GM12878 (cell line): ENCODE results near the gene RHEX. TPM values are rescaled to one million over a fixed set of nuclear protein-coding genes. Genes with fewer than 3 reads are reported as not detected.

Experiments
- ATAC-seq: fragments of 200-7000 bp; cut with Tn5 transposase; 3 replicates; pipeline ENCODE4 v1.9.1; 2020; ENCODE audit warnings: mild to moderate bottlenecking, moderate library complexity
- BruUV-seq: library from RNA; stranded (reverse); fragments of 400-500 nt; replicated peaks from 2 replicates; lab custom pipeline; 2021; lab: Mats Ljungman, UMichigan
- CTCF ChIA-PET: fragments of 300-600 bp; sonication (Branson Sonifier 250); formaldehyde crosslinking; extraction: SDS; loops from one replicate; lab custom pipeline; 2021; ENCODE audit warnings: inconsistent platforms; lab: Yijun Ruan, JAX
- POLR2A ChIA-PET: fragments of 350-600 bp; formaldehyde crosslinking; extraction: SDS; loops from one replicate; lab custom pipeline; 2021; ENCODE audit warnings: inconsistent platforms; lab: Charles Lee
- RAD21 ChIA-PET: fragments of 300-600 bp; sonication (Branson Sonifier 250); formaldehyde crosslinking; loops from one replicate; lab custom pipeline; 2023; ENCODE audit warnings: antibody characterized with exemption; ENCODE audit not compliant: unreplicated experiment; lab: Charles Lee
- SMC1A ChIA-PET: fragments of 300-600 bp; sonication (Branson Sonifier 250); formaldehyde crosslinking; loops from one replicate; lab custom pipeline; 2023; ENCODE audit not compliant: unreplicated experiment, uncharacterized antibody; lab: Charles Lee
- DNase-seq: peaks from one replicate; pipeline ENCODE4 v3.0.0-alpha.2; 2011; ENCODE audit warnings: low read depth, low spot score
- FAIRE-seq: peaks from 3 replicates; lab custom pipeline; 2011; peaks lifted over from hg19 to GRCh38; lab: Jason Lieb, UNC
- H2AFZ ChIP-seq: 2 replicates; pipeline ENCODE4 v1.6.0; 2011; ENCODE audit warnings: low read depth, low read length, control low read depth; ENCODE audit not compliant: control insufficient read depth
- H3K27ac ChIP-seq: 2 replicates; pipeline ENCODE4 v1.5.1; 2011; ENCODE audit warnings: control low read depth; ENCODE audit not compliant: control insufficient read depth, insufficient read depth
- H3K27me3 ChIP-seq, 2 experiments: replicated peaks in 1 of 2; 2 replicates each; pipeline versions ENCODE4 v1.6.0 to v1.6.1; 2011; ENCODE audit warnings: low read length in 1 of 2; ENCODE audit not compliant: control insufficient read depth in 2 of 2, insufficient read depth in 2 of 2
- H3K36me3 ChIP-seq, 2 experiments: 2 replicates each; pipeline ENCODE4 v1.5.1; 2011; ENCODE audit warnings: low read length in 1 of 2; ENCODE audit not compliant: control insufficient read depth in 2 of 2, insufficient read depth in 2 of 2
- H3K4me1 ChIP-seq: 2 replicates; pipeline ENCODE4 v1.6.1; 2011; ENCODE audit warnings: mild to moderate bottlenecking, low read length, moderate library complexity, mixed read lengths; ENCODE audit not compliant: control insufficient read depth, insufficient read depth
- H3K4me2 ChIP-seq: 2 replicates; pipeline ENCODE4 v1.6.0; 2011; ENCODE audit warnings: control low read depth; ENCODE audit not compliant: control insufficient read depth, insufficient read depth
- H3K4me3 ChIP-seq: fragments of 200-600 bp; sonication (generic); 2 replicates; pipeline ENCODE4 v1.5.1; 2016
- H3K79me2 ChIP-seq: 2 replicates; pipeline ENCODE4 v1.6.0; 2011; ENCODE audit warnings: low read length; ENCODE audit not compliant: control insufficient read depth, insufficient read depth
- H3K9ac ChIP-seq: 2 replicates; pipeline ENCODE4 v1.8.0; 2011; ENCODE audit warnings: low read length, control low read depth, mixed read lengths; ENCODE audit not compliant: control insufficient read depth, insufficient read depth
- H3K9me3 ChIP-seq: replicated peaks from 3 replicates; pipeline ENCODE4 v1.5.1; 2011; ENCODE audit warnings: mild to moderate bottlenecking, low read length; ENCODE audit not compliant: control insufficient read depth, insufficient read depth
- H4K20me1 ChIP-seq: 2 replicates; pipeline ENCODE4 v1.6.0; 2011; ENCODE audit not compliant: control insufficient read depth, insufficient read depth
- CBFB ChIP-seq: IDR thresholded peaks from 2 replicates; pipeline ENCODE4 v1.6.1; 2016; ENCODE audit warnings: antibody characterized with exemption, low read depth
- HDAC2 ChIP-seq: fragments of 200-600 bp; sonication (generic); IDR thresholded peaks from 2 replicates; pipeline ENCODE4 v1.6.1; 2017
- IKZF2 ChIP-seq, 2 experiments: fragments of 450-650 bp; IDR thresholded peaks; 2 replicates each; pipeline ENCODE4 v1.6.1; 2017; ENCODE audit warnings: mild to moderate bottlenecking in 2 of 2, moderate library complexity in 2 of 2
- NBN ChIP-seq: fragments of 450-650 bp; IDR thresholded peaks from 2 replicates; pipeline ENCODE4 v1.6.1; 2016
- PML ChIP-seq: IDR thresholded peaks from 2 replicates; pipeline ENCODE4 v1.6.1; 2012; ENCODE audit warnings: low read length, inconsistent platforms
- POLR2AphosphoS2 ChIP-seq: IDR thresholded peaks from 2 replicates; pipeline ENCODE4 v1.6.1; 2011; ENCODE audit warnings: low read depth, mild to moderate bottlenecking, low read length, improper control_type of control experiment, moderate library complexity
- POU2F2 ChIP-seq: IDR thresholded peaks from 3 replicates; pipeline ENCODE4 v1.6.1; 2011; ENCODE audit warnings: low read depth, mild to moderate bottlenecking, low read length, borderline replicate concordance
- RBBP5 ChIP-seq: fragments of 200-600 bp; sonication (generic); conservative IDR thresholded peaks from 2 replicates; pipeline ENCODE4 v1.6.1; 2016
- SREBF2 ChIP-seq: IDR thresholded peaks from 2 replicates; pipeline ENCODE4 v1.6.1; 2012; ENCODE audit warnings: mild to moderate bottlenecking, low read length
- TARDBP ChIP-seq: IDR thresholded peaks from 2 replicates; pipeline ENCODE4 v1.6.1; 2016; ENCODE audit warnings: borderline replicate concordance
- TBL1XR1 ChIP-seq: IDR thresholded peaks from 2 replicates; pipeline ENCODE4 v1.6.1; 2012; ENCODE audit warnings: low read depth, low read length, improper control_type of control experiment
- ZNF24 ChIP-seq: fragments of 450-650 bp; IDR thresholded peaks from 2 replicates; pipeline ENCODE4 v1.6.1; 2017; ENCODE audit warnings: antibody characterized with exemption, mild to moderate bottlenecking
- ZZZ3 ChIP-seq: IDR thresholded peaks from 2 replicates; pipeline ENCODE4 v1.6.1; 2011; ENCODE audit warnings: low read depth; ENCODE audit not compliant: control insufficient read depth, insufficient read length
- WGBS: methylation state at CpG from one replicate; pipeline ENCODE4 v1.1.6; 2016; ENCODE audit warnings: low lambda C conversion rate; ENCODE audit not compliant: insufficient replicate concordance, insufficient coverage; ENCODE audit errors: missing lambda C conversion rate; 5-methylcytosine and 5-hydroxymethylcytosine counted together
- in situ Hi-C: fragments of 300-500 bp; cut with MboI; formaldehyde crosslinking; loops from 9 replicates; pipeline ENCODE4 v1.14.3; 2018; ENCODE audit warnings: mixed read lengths
- intact Hi-C: fragments of 100-400 bp; cut with micrococcal nuclease; formaldehyde crosslinking; loops from one replicate; pipeline ENCODE4 v1.14.2; 2022; ENCODE audit not compliant: unreplicated experiment
- polyA plus RNA-seq, 11 experiments: library from polyadenylated mRNA; depleted of rRNA in 4 of 11; unstranded in 6 of 11; stranded (reverse) in 5 of 11; fragments of >200 nt; fragmentation: Nextera tagmentation in 4 of 11; fragmentation: Illumina TruSeq in 1 of 11; extraction: Ambion mirVana in 4 of 11; extraction: Trizol in 1 of 11; gene quantifications; 1 replicate in 1 of 11; 2 replicates in 10 of 11; pipeline versions ENCODE4 v1.2.1 to v1.2.3, GENCODE V29; 2011 to 2016; ENCODE audit warnings: inconsistent platforms in 2 of 11, missing spikeins in 2 of 11, low read depth in 1 of 11
- total RNA-seq, 4 experiments: library from RNA; depleted of rRNA in 3 of 4; stranded (reverse); fragments of >200 nt in 3 of 4; fragmentation: Illumina TruSeq in 1 of 4; extraction: Trizol in 1 of 4; gene quantifications; 2 replicates each; pipeline versions ENCODE4 v1.2.1 to v1.2.3, GENCODE V29; 2013 to 2021
- TF ChIP-seq, protein P1 (sequence below): fragments of 450-650 bp; IDR thresholded peaks from 2 replicates; pipeline ENCODE4 v1.6.1; 2014; ENCODE audit warnings: mild to moderate bottlenecking
- TF ChIP-seq, protein P2 (sequence below): IDR thresholded peaks from 2 replicates; pipeline ENCODE4 v1.6.1; 2011; ENCODE audit warnings: borderline replicate concordance, low read depth, mild to moderate bottlenecking, moderate library complexity, low read length; ENCODE audit not compliant: insufficient read depth, poor library complexity, severe bottlenecking
- TF ChIP-seq, protein P3 (sequence below): fragments of 450-650 bp; IDR thresholded peaks from 2 replicates; pipeline ENCODE4 v1.6.1; 2017; ENCODE audit warnings: mild to moderate bottlenecking, moderate library complexity
- TF ChIP-seq, protein P4 (sequence below): fragments of 450-650 bp; IDR thresholded peaks from 2 replicates; pipeline ENCODE4 v1.6.1; 2016; ENCODE audit warnings: mild to moderate bottlenecking

The RHEX gene
- total and polyA plus RNA-seq, 10 of the 15 experiments (the other 5 are each of a cell fraction or from before 2014, with no cell fraction given), result 2.4 to 11.4 (median 5.7) TPM

DNA sequence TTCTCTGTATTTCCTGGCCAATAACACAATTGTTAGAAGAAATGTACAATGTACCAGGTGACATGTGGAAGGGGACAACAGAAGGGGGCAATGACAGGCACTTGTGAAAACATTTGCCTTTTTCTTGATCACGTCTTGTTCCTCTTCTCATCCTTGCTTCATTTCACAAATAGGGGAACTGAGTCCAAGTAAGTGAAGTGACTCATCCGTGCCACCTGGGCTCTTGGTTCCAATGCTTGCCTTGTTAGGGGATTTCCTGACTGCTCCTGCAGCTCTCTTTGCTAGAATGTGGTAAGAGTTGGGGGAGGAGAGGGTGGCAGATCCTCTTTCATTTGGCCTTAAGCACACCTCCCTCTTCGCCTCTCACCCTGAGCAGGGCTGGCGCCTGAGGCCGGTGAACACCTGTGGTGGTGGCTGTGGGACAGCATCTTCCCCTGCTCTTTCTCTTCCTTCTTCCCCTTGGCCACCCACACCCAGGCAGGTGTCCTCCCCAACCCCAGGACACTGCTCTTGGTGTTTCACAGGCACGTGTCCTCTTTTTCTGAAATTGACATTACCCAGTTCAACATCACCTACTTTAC lies 2.2 kb upstream of the RHEX start:
- Histone ChIP-seq H3K4me1 (peaks cover 53% of the 10 kb centered on the region), H3K36me3 (peaks cover 0 to 6% of the 10 kb centered on the region in 2 experiments; a peak in 3 of 4 replicates)
- in situ Hi-C loops, result loop anchor here (5.0 to 10.0 kb wide), 2 partner anchors 734 to 768 kb away; no protein-coding TSS in a partner anchor
- no peak for TF ChIP-seq POLR2AphosphoS2
- TF ChIP-seq, protein P1, sequence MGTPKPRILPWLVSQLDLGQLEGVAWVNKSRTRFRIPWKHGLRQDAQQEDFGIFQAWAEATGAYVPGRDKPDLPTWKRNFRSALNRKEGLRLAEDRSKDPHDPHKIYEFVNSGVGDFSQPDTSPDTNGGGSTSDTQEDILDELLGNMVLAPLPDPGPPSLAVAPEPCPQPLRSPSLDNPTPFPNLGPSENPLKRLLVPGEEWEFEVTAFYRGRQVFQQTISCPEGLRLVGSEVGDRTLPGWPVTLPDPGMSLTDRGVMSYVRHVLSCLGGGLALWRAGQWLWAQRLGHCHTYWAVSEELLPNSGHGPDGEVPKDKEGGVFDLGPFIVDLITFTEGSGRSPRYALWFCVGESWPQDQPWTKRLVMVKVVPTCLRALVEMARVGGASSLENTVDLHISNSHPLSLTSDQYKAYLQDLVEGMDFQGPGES, result no peak
- TF ChIP-seq CBFB, result peak; percentile 94
- TF ChIP-seq IKZF2 (IDR thresholded peaks at IDR 0.05), result peak; percentile 99
- TF ChIP-seq PML, result peak; percentile 86
- no peak for TF ChIP-seq RBBP5
- TF ChIP-seq, protein P2, sequence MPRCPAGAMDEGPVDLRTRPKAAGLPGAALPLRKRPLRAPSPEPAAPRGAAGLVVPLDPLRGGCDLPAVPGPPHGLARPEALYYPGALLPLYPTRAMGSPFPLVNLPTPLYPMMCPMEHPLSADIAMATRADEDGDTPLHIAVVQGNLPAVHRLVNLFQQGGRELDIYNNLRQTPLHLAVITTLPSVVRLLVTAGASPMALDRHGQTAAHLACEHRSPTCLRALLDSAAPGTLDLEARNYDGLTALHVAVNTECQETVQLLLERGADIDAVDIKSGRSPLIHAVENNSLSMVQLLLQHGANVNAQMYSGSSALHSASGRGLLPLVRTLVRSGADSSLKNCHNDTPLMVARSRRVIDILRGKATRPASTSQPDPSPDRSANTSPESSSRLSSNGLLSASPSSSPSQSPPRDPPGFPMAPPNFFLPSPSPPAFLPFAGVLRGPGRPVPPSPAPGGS, result peak; percentile 91
- TF ChIP-seq TBL1XR1, result peak; percentile 93
- no peak for TF ChIP-seq ZZZ3
- TF ChIP-seq, protein P3, sequence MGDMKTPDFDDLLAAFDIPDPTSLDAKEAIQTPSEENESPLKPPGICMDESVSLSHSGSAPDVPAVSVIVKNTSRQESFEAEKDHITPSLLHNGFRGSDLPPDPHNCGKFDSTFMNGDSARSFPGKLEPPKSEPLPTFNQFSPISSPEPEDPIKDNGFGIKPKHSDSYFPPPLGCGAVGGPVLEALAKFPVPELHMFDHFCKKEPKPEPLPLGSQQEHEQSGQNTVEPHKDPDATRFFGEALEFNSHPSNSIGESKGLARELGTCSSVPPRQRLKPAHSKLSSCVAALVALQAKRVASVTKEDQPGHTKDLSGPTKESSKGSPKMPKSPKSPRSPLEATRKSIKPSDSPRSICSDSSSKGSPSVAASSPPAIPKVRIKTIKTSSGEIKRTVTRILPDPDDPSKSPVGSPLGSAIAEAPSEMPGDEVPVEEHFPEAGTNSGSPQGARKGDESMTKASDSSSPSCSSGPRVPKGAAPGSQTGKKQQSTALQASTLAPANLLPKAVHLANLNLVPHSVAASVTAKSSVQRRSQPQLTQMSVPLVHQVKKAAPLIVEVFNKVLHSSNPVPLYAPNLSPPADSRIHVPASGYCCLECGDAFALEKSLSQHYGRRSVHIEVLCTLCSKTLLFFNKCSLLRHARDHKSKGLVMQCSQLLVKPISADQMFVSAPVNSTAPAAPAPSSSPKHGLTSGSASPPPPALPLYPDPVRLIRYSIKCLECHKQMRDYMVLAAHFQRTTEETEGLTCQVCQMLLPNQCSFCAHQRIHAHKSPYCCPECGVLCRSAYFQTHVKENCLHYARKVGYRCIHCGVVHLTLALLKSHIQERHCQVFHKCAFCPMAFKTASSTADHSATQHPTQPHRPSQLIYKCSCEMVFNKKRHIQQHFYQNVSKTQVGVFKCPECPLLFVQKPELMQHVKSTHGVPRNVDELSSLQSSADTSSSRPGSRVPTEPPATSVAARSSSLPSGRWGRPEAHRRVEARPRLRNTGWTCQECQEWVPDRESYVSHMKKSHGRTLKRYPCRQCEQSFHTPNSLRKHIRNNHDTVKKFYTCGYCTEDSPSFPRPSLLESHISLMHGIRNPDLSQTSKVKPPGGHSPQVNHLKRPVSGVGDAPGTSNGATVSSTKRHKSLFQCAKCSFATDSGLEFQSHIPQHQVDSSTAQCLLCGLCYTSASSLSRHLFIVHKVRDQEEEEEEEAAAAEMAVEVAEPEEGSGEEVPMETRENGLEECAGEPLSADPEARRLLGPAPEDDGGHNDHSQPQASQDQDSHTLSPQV, result no peak
- TF ChIP-seq TARDBP, result no peak; the same call in 1 of the 2 replicates
- TF ChIP-seq HDAC2, result no peak
- no peak; the same call in 1 of the 2 replicates for TF ChIP-seq ZNF24
- peak; percentile 97 for TF ChIP-seq NBN
- TF ChIP-seq SREBF2, result no peak
- TF ChIP-seq POU2F2, result peak; percentile 95
- TF ChIP-seq, protein P4, sequence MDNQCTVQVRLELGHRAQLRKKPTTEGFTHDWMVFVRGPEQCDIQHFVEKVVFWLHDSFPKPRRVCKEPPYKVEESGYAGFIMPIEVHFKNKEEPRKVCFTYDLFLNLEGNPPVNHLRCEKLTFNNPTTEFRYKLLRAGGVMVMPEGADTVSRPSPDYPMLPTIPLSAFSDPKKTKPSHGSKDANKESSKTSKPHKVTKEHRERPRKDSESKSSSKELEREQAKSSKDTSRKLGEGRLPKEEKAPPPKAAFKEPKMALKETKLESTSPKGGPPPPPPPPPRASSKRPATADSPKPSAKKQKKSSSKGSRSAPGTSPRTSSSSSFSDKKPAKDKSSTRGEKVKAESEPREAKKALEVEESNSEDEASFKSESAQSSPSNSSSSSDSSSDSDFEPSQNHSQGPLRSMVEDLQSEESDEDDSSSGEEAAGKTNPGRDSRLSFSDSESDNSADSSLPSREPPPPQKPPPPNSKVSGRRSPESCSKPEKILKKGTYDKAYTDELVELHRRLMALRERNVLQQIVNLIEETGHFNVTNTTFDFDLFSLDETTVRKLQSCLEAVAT, result peak; percentile 94

More for the DNA sequence above, 2.2 kb upstream of the RHEX start:
- intact Hi-C loops, result loop anchor here (10.0 kb wide), 2 partner anchors 416 to 1536 kb away; partner anchors contain the start of genes ELK4 and MDM4
- RAD21 ChIA-PET, result interaction anchor here (1.2 to 2.4 kb wide), 6 partner anchors 8 to 871 kb away, joined by 3 to 13 read pairs (median 3); partner anchors contain the start of gene FCMR
- ATAC-seq (peak; percentile 88), FAIRE-seq (peak; percentile 86), DNase-seq (peak; percentile 100)
- peaks cover 32% of the 10 kb centered on the region for H3K79me2 ChIP-seq
- H3K4me3 ChIP-seq, result no peak overlapping the region
- H3K4me2 ChIP-seq, result peak overlapping the region; percentile 75
- H2AFZ ChIP-seq, result no peak overlapping the region
- SMC1A ChIA-PET, result interaction anchor here (0.5 to 1.7 kb wide), 5 partner anchors 11 to 741 kb away, joined by 3 to 6 read pairs (median 4); no protein-coding TSS in a partner anchor
- H3K9ac ChIP-seq, result peak overlapping the region; percentile 50
- 3% methylated on average over 6 of the region's 6 CpGs for WGBS
- BruUV-seq, result no TSS peak
- CTCF ChIA-PET, result interaction anchor here (1.0 to 2.7 kb wide), 5 partner anchors 8 to 73 kb away, joined by 5 to 18 read pairs (median 8); no protein-coding TSS in a partner anchor
- H3K9me3 ChIP-seq, result no peaks in the 10 kb centered on the region
- POLR2A ChIA-PET, result interaction anchor here (0.5 to 0.6 kb wide), 3 partner anchors 11 to 333 kb away, joined by 4 read pairs; no protein-coding TSS in a partner anchor
- no peaks in the 10 kb centered on the region for H4K20me1 ChIP-seq
- H3K27me3 ChIP-seq, result no peaks in the 10 kb centered on the region
- peak overlapping the region; percentile 91 for H3K27ac ChIP-seq
